LoVo (cell line): Measurements from ENCODE around the gene ME3.
"Not testable (repeated sequence)": the region's sequence is repeated elsewhere in the genome, so short reads cannot be mapped to it uniquely, and the experiment has no call there.

Experiments
- DNase-seq: peaks from one replicate; pipeline ENCODE4 v3.0.0-alpha.2; 2016; ENCODE audit warnings: low spot score

Gene ME3

GRCh38 chr11:86558841-86559240, 113.6 kb downstream of the ME3 start:
- DNase-seq = no peak

- no peak for DNase-seq
Measured at GRCh38 chr11:86558207-86558606, 114.2 kb downstream of the ME3 start.

GRCh38 chr11:86555866-86556265, 116.5 kb downstream of the ME3 start:
- no peak for DNase-seq

GRCh38 chr11:86555401-86555800, 117.0 kb downstream of the ME3 start:
- no peak for DNase-seq

- peak; percentile 43 for DNase-seq
Measured at GRCh38 chr11:86553265-86553664, 119.2 kb downstream of the ME3 start.

- peak; percentile 12 for DNase-seq
Measured at GRCh38 chr11:86551288-86552092, 120.9 kb downstream of the ME3 start.

GRCh38 chr11:86550757-86551156, 121.7 kb downstream of the ME3 start:
- no peak for DNase-seq

- DNase-seq = no peak
Measured at GRCh38 chr11:86548271-86548917, 124.0 kb downstream of the ME3 start.

- no peak for DNase-seq
Measured at GRCh38 chr11:86547727-86548126, 124.7 kb downstream of the ME3 start.

- not testable (repeated sequence) for DNase-seq
Measured at GRCh38 chr11:86541299-86541698, 131.1 kb downstream of the ME3 start.

- no peak for DNase-seq
Measured at GRCh38 chr11:86538223-86538548, 134.2 kb downstream of the ME3 start.

- DNase-seq = no peak
Measured at GRCh38 chr11:86537541-86538222, 134.7 kb downstream of the ME3 start.

- DNase-seq = no peak
Measured at GRCh38 chr11:86535773-86536172, 136.6 kb downstream of the ME3 start.

- peak; percentile 42 for DNase-seq
Measured at GRCh38 chr11:86524620-86525352, 147.6 kb downstream of the ME3 start.

GRCh38 chr11:86523738-86524619, 148.4 kb downstream of the ME3 start:
- peak; percentile 92 for DNase-seq

GRCh38 chr11:86522512-86522911, 149.9 kb downstream of the ME3 start:
- DNase-seq = not testable (repeated sequence)

- DNase-seq = no peak
Measured at GRCh38 chr11:86519064-86519911, 153.1 kb downstream of the ME3 start.

GRCh38 chr11:86518211-86518610, 154.2 kb downstream of the ME3 start:
- no peak for DNase-seq

GRCh38 chr11:86517557-86517956, 154.9 kb downstream of the ME3 start:
- DNase-seq = no peak

- DNase-seq = no peak
Measured at GRCh38 chr11:86515297-86516094, 156.9 kb downstream of the ME3 start.
